ENCODE measurements around the gene SORL1-AS1.

The SORL1-AS1 gene

GRCh38 chr11:121389651-121390050 lies 63.1 kb downstream of the SORL1-AS1 start:
- no peak for DNase-seq
